HG02759 (cell line): ENCODE measurements around the gene NF1.
"Not testable (repeated sequence)": the region's sequence is repeated elsewhere in the genome, so short reads cannot be mapped to it uniquely, and the experiment has no call there.

Experiments
- ATAC-seq: cut with Tn5 transposase; IDR thresholded peaks from one replicate; pipeline ENCODE4 v1.9.1; 2021; ENCODE audit warnings: mild to moderate bottlenecking, moderate library complexity; ENCODE audit not compliant: unreplicated experiment

The NF1 gene, protein sequence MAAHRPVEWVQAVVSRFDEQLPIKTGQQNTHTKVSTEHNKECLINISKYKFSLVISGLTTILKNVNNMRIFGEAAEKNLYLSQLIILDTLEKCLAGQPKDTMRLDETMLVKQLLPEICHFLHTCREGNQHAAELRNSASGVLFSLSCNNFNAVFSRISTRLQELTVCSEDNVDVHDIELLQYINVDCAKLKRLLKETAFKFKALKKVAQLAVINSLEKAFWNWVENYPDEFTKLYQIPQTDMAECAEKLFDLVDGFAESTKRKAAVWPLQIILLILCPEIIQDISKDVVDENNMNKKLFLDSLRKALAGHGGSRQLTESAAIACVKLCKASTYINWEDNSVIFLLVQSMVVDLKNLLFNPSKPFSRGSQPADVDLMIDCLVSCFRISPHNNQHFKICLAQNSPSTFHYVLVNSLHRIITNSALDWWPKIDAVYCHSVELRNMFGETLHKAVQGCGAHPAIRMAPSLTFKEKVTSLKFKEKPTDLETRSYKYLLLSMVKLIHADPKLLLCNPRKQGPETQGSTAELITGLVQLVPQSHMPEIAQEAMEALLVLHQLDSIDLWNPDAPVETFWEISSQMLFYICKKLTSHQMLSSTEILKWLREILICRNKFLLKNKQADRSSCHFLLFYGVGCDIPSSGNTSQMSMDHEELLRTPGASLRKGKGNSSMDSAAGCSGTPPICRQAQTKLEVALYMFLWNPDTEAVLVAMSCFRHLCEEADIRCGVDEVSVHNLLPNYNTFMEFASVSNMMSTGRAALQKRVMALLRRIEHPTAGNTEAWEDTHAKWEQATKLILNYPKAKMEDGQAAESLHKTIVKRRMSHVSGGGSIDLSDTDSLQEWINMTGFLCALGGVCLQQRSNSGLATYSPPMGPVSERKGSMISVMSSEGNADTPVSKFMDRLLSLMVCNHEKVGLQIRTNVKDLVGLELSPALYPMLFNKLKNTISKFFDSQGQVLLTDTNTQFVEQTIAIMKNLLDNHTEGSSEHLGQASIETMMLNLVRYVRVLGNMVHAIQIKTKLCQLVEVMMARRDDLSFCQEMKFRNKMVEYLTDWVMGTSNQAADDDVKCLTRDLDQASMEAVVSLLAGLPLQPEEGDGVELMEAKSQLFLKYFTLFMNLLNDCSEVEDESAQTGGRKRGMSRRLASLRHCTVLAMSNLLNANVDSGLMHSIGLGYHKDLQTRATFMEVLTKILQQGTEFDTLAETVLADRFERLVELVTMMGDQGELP (N-terminal part only)

GRCh38 chr17:31094600-31095235 lies at the start of gene NF1:
Gene NF1 (plus strand): TSS chr17:31094977. CDS start chr17:31095310, 333 bp downstream.
- peak; percentile 88 for ATAC-seq

GRCh38 chr17:31046856-31047425 lies 47.8 kb upstream of the NF1 start:
- not testable (repeated sequence) for ATAC-seq

GRCh38 chr17:31048142-31048541 lies 46.6 kb upstream of the NF1 start:
- ATAC-seq: no peak

GRCh38 chr17:31048780-31049179 lies 46.0 kb upstream of the NF1 start:
- ATAC-seq: no peak

GRCh38 chr17:31050948-31051347 lies 43.8 kb upstream of the NF1 start:
- ATAC-seq: no peak

- ATAC-seq: no peak
Measured at GRCh38 chr17:31051506-31051905, 43.3 kb upstream of the NF1 start.

- ATAC-seq: no peak
Measured at GRCh38 chr17:31052187-31052889, 42.4 kb upstream of the NF1 start.

GRCh38 chr17:31053071-31053470 lies 41.7 kb upstream of the NF1 start:
- no peak for ATAC-seq

- no peak for ATAC-seq
Measured at GRCh38 chr17:31054761-31055160, 40.0 kb upstream of the NF1 start.

DNA sequence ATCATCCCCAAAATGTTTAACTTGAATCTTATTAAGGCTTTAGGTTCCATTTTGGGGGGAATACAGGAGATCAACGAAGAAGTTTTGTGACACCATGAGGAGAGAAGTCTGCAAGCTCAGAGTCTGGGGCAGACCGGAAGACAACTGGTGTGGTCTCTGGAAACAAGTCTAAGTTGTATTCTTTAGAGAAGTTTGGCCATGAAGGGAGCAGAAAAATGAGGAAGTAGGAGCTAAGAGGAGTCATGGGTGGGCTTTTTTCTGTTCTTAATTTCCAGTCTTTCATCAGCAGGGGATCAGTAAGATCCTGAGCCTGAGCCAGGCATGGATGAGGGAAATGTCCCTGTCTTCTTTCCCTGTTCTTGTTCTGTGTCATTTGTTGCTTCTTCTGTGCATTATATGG lies 35.8 kb upstream of the NF1 start:
- ATAC-seq: no peak

DNA sequence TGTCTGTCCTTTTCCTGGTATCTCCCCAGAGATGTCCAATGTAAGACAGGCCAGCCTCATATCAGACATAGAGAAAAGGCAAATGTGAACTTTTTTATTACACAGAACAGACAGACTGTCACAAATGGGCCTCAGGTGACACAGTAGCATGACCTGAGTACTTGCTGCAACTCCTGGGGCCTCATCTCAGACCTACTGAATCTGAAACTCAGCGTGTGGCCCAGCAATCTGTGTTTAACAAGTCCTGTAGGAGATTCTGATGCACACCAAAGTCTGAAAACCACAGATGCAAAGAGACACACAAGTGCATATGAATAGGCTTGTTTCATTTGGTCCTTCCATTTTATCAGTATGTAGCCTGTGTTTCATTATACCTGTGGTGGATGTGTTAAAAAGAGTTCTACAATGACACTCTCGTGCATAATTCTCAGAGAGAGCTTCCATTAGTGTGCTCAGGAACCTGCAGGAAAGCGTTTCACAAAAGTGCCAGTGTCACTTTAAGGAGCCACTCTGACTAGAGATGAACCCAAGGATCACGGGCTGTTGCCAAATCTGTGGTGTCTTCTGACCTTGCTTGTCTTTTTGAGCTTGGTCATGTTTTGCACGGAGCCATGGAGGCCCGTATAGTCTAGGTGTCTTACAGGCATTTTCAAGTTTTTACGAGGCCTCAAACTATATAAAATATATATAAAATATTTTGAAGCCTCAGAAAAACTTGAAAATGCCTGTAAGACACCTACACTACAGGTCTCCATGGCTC lies 33.8 kb upstream of the NF1 start:
- ATAC-seq: no peak

GRCh38 chr17:31061678-31062077 lies 33.1 kb upstream of the NF1 start:
- ATAC-seq: no peak

GRCh38 chr17:31062346-31062745 lies 32.4 kb upstream of the NF1 start:
- ATAC-seq: no peak

DNA sequence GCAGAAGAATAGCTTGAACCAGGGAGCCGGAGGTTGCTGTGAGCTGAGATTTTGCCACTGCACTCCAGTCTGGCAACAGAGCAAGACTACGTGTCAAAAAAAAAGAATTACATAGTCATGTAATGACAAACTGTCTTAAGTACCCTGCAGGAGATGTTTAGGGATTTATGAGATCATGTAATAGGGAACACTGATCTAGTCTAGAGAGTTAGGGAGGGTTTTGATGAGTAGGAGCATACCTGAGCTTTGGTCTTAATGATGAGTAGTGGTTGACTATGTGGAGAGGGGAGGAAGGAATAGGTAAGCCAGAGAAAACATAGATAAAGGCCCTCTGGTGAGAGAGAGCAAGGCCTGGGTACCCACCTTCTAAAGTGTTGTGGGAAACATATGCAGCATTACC lies 30.1 kb upstream of the NF1 start:
- no peak for ATAC-seq

DNA sequence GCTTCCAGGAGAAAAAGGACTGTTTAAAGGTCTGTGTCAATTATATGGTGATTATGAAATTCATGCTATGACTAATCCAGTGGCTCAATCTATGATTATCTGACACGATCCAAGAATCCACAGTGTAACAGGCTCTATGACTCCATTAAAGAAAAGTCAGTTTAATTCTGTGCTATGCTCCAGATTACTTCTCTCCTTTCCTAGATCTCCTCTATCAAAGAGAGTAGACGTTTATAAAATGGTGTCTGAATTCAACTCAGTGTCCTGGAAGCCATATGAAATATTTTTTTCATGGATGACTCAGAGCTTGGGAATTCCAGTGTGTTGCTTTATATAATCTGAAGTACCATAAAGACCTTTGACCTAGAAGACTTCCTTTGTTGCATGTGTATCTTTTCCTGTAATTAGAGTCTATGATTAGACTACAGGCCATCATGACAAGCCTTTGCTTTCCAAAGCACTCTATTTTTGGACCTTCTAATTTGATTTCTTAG lies 27.0 kb upstream of the NF1 start:
- ATAC-seq: no peak

- ATAC-seq: no peak
Measured at GRCh38 chr17:31068291-31068690, 26.5 kb upstream of the NF1 start.

DNA sequence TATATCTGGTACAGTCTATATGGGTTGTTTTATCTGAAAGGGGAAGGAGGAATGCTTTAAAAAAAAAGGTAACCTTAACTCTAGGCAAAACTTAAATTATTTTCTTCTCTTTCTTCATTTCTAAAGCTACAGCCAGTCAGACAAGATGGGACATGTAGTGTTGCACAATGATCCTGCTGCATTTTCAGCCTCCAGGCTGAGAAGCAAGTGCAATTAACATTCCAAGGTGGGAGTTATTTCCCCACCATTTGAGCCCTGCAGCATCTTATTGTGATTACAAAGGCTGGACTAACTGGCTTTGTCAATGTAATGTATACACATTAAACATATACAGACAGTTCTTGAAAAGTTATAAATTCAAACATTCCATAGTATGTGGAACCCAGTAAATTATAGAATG lies 22.6 kb upstream of the NF1 start:
- no peak for ATAC-seq

DNA sequence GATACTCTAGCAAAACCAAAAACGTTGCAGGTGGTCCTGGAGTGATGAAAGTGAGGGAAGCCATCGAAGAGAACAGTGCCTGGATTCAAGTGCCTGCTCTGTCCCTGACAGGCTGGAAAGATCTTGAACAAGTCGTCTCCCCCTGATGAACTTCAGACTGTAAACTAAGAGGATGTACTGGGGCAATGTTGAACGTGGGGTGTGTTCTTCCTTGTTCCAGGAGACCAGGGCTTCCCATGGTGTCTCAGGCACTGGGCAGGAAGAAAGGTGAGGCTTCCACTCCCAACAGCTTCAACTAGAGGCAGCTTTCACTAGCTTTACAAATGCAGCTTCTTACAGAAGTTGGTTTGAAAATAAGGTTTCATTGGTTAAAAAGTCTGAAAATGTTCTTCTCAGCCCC lies 21.4 kb upstream of the NF1 start:
- no peak for ATAC-seq
